ENCODE data around the gene GOLGA6D. TPM values are rescaled to one million over a fixed set of nuclear protein-coding genes. Genes with fewer than 3 reads are reported as not detected.
"Not testable (repeated sequence)": the region's sequence is repeated elsewhere in the genome, so short reads cannot be mapped to it uniquely, and the experiment has no call there.

Gene GOLGA6D
- total RNA-seq, 1 experiment from 2014 or later: 0.35 TPM

DNA sequence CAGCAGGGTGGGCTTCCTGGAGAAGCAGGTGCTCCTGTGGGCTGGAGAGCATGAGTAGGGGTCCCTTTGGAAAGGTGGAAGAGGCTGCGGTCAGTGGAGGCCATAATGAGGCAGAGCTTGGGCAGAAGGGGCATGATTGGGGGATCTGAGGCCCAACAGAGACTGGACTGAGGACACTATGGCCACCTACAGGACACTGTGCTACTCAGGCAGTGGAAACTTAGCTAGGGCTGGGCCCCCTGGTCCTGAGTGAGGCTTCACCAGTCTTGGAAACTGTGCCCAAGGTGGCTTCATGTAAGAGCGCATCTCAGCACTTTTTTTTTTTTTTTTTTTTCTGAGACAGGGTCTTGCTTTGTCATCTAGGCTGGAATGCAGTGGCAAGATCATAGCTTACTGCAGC lies 46.9 kb downstream of the GOLGA6D start:
- WGBS (ENCODE audit: extremely low coverage, insufficient read length, low lambda C conversion rate): no CpG with 5 or more reads among the region's 2 CpGs
- Histone ChIP-seq H4K5ac (ENCODE audit: insufficient read length, low read depth, low read length) (no peak overlapping the region), H2BK120ac (ENCODE audit: low read depth, low read length, poor library complexity, severe bottlenecking) (no peak overlapping the region), H3K18ac (ENCODE audit: insufficient read length, low read depth, low read length) (no peak overlapping the region), H3K79me1 (ENCODE audit: insufficient read depth, low read depth, low read length, poor library complexity, severe bottlenecking) (no peaks in the 10 kb centered on the region), H2AK5ac (ENCODE audit: insufficient read length, low read length) (no peak overlapping the region), H3K23me2 (ENCODE audit: insufficient read length, low read depth, low read length, poor library complexity, severe bottlenecking) (no peaks in the 10 kb centered on the region), H4K91ac (ENCODE audit: insufficient read length, low read depth, low read length) (no peak overlapping the region), H3K23ac (ENCODE audit: insufficient read length, low read depth, low read length) (no peak overlapping the region), H3K27ac (ENCODE audit: insufficient read length, low read depth, low read length) (no peak overlapping the region), H2AFZ (ENCODE audit: low read length) (no peak overlapping the region), H3K9ac (ENCODE audit: extremely low read depth, insufficient read length, low read length) (no peak overlapping the region), H3K9me3 (ENCODE audit: control insufficient read depth, low read depth, low read length) (no peaks in the 10 kb centered on the region), H3T11ph (ENCODE audit: low read length) (no peak overlapping the region), H3K79me2 (ENCODE audit: insufficient read depth, low read length) (no peaks in the 10 kb centered on the region), H3K4me2 (ENCODE audit: insufficient read depth, insufficient read length, low read length) (no peak overlapping the region), H2BK15ac (ENCODE audit: low read depth, low read length) (no peak overlapping the region), H3K4ac (ENCODE audit: low read depth, low read length) (no peak overlapping the region), H2BK5ac (ENCODE audit: insufficient read length, low read length) (no peak overlapping the region), H3K4me1 (ENCODE audit: insufficient read depth, low read length) (no peaks in the 10 kb centered on the region), H4K8ac (replicated peaks; ENCODE audit: insufficient read length, low read depth, low read length) (no peak overlapping the region), H2BK12ac (ENCODE audit: insufficient read length, low read depth, low read length) (no peak overlapping the region), H2BK20ac (ENCODE audit: low read depth, low read length, poor library complexity, severe bottlenecking) (no peak overlapping the region), H3K27me3 (ENCODE audit: insufficient read depth, low read length) (no peaks in the 10 kb centered on the region), H3K56ac (ENCODE audit: insufficient read length, low read depth, low read length) (no peak overlapping the region), H3K14ac (ENCODE audit: insufficient read depth, low read length) (no peak overlapping the region), H4K20me1 (ENCODE audit: control insufficient read depth, insufficient read depth, insufficient read length) (no peaks in the 10 kb centered on the region)
- peaks cover 6% of the 10 kb centered on the region for H3K27me3 Mint-ChIP-seq (ENCODE audit: low read depth)
- DNase-seq: no peak
- no peaks in the 10 kb centered on the region for H3K36me3 Mint-ChIP-seq (ENCODE audit: insufficient read depth in 1 of 3, low read depth in 3 of 3)
- no peaks in the 10 kb centered on the region for H3K4me1 Mint-ChIP-seq
- no peak overlapping the region; a peak in 1 of 5 replicates for H3K4me3 Mint-ChIP-seq
- no peak overlapping the region for H3K27ac Mint-ChIP-seq
- no peaks in the 10 kb centered on the region for H3K9me3 Mint-ChIP-seq
- TF ChIP-seq, protein P1, sequence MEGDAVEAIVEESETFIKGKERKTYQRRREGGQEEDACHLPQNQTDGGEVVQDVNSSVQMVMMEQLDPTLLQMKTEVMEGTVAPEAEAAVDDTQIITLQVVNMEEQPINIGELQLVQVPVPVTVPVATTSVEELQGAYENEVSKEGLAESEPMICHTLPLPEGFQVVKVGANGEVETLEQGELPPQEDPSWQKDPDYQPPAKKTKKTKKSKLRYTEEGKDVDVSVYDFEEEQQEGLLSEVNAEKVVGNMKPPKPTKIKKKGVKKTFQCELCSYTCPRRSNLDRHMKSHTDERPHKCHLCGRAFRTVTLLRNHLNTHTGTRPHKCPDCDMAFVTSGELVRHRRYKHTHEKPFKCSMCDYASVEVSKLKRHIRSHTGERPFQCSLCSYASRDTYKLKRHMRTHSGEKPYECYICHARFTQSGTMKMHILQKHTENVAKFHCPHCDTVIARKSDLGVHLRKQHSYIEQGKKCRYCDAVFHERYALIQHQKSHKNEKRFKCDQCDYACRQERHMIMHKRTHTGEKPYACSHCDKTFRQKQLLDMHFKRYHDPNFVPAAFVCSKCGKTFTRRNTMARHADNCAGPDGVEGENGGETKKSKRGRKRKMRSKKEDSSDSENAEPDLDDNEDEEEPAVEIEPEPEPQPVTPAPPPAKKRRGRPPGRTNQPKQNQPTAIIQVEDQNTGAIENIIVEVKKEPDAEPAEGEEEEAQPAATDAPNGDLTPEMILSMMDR (conservative IDR thresholded peaks at IDR 0.05): no peak

DNA sequence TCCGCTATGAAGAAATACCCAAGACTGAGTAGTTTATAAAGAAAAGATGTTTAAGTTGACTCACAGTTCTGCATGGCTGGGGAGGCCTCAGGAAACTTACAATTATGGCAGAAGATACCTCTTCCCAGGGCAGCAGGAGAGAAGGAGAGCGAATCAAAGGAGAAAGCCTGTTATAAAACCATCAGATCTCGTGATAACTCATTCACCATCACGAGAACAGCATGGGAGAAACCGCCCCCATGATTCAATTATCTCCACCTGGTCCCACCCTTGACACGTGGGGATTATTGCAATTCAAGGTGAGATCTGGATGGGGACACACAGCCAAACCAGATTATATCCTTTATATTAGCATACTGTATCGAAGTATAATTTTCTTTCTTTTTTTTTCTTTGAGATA lies 49.5 kb downstream of the GOLGA6D start:
- H3K36me3 Mint-ChIP-seq (ENCODE audit: insufficient read depth in 1 of 3, low read depth in 3 of 3); H3K18ac ChIP-seq (ENCODE audit: insufficient read length, low read depth, low read length); H3T11ph ChIP-seq (ENCODE audit: low read length); H3K9me3 Mint-ChIP-seq; H3K79me2 ChIP-seq (ENCODE audit: insufficient read depth, low read length); H3K4me3 Mint-ChIP-seq; H3K9ac ChIP-seq (ENCODE audit: extremely low read depth, insufficient read length, low read length); H3K27me3 Mint-ChIP-seq (ENCODE audit: low read depth); H3K23me2 ChIP-seq (ENCODE audit: insufficient read length, low read depth, low read length, poor library complexity, severe bottlenecking); H3K9me3 ChIP-seq (ENCODE audit: control insufficient read depth, low read depth, low read length); H4K8ac ChIP-seq (replicated peaks; ENCODE audit: insufficient read length, low read depth, low read length); H3K79me1 ChIP-seq (ENCODE audit: insufficient read depth, low read depth, low read length, poor library complexity, severe bottlenecking); H3K27ac ChIP-seq (ENCODE audit: insufficient read length, low read depth, low read length); H2BK20ac ChIP-seq (ENCODE audit: low read depth, low read length, poor library complexity, severe bottlenecking); H3K27me3 ChIP-seq (ENCODE audit: insufficient read depth, low read length); H2BK12ac ChIP-seq (ENCODE audit: insufficient read length, low read depth, low read length); H2BK5ac ChIP-seq (ENCODE audit: insufficient read length, low read length); H2BK120ac ChIP-seq (ENCODE audit: low read depth, low read length, poor library complexity, severe bottlenecking); H2BK15ac ChIP-seq (ENCODE audit: low read depth, low read length); H4K20me1 ChIP-seq (ENCODE audit: control insufficient read depth, insufficient read depth, insufficient read length); H3K14ac ChIP-seq (ENCODE audit: insufficient read depth, low read length); H4K5ac ChIP-seq (ENCODE audit: insufficient read length, low read depth, low read length); H3K56ac ChIP-seq (ENCODE audit: insufficient read length, low read depth, low read length); H3K23ac ChIP-seq (ENCODE audit: insufficient read length, low read depth, low read length); H2AFZ ChIP-seq (ENCODE audit: low read length); DNase-seq; H2AK5ac ChIP-seq (ENCODE audit: insufficient read length, low read length); H3K27ac Mint-ChIP-seq; H4K91ac ChIP-seq (ENCODE audit: insufficient read length, low read depth, low read length); H3K4me2 ChIP-seq (ENCODE audit: insufficient read depth, insufficient read length, low read length); H3K4me1 ChIP-seq (ENCODE audit: insufficient read depth, low read length); H3K4ac ChIP-seq (ENCODE audit: low read depth, low read length): not testable (repeated sequence)
- no CpG with 5 or more reads among the region's 7 CpGs for WGBS (ENCODE audit: extremely low coverage, insufficient read length, low lambda C conversion rate)
- peaks cover 12 to 14% of the 10 kb centered on the region in 2 experiments for H3K4me1 Mint-ChIP-seq

Measured in H9 (cell line).